GM10248 (cell line): Measurements from ENCODE around the gene CISTR.

Source experiments
- CTCF ChIA-PET: fragments of 300-600 bp; sonication (Branson Sonifier 250); formaldehyde crosslinking; extraction: SDS; loops from one replicate; lab custom pipeline; 2021; ENCODE audit warnings: antibody characterized with exemption; lab: Yijun Ruan, JAX
- POLR2A ChIA-PET: fragments of 350-650 bp; sonication (Branson Sonifier 250); formaldehyde crosslinking; extraction: SDS; loops from one replicate; lab custom pipeline; 2020; ENCODE audit warnings: antibody characterized with exemption; lab: Yijun Ruan, JAX
- DNase-seq: peaks from one replicate; pipeline ENCODE4 v3.0.0; 2012; ENCODE audit errors: extremely low spot score
- TF ChIP-seq, protein P1 (sequence below): IDR thresholded peaks from 2 replicates; pipeline ENCODE4 v1.5.1; 2012; ENCODE audit warnings: mild to moderate bottlenecking, low read depth; ENCODE audit errors: extremely low read depth, missing control alignments, control extremely low read depth

The CISTR gene

GRCh38 chr12:53758081-53758729 is 6.4 kb upstream of the CISTR start:
- no peak for DNase-seq
- ChIA-PET POLR2A (no interaction called here), CTCF (interaction anchor here (0.8 to 11.6 kb wide), 27 partner anchors 7 to 547 kb away, joined by 3 to 222 read pairs (median 5); partner anchors contain the start of gene CALCOCO1)
- TF ChIP-seq, protein P1, sequence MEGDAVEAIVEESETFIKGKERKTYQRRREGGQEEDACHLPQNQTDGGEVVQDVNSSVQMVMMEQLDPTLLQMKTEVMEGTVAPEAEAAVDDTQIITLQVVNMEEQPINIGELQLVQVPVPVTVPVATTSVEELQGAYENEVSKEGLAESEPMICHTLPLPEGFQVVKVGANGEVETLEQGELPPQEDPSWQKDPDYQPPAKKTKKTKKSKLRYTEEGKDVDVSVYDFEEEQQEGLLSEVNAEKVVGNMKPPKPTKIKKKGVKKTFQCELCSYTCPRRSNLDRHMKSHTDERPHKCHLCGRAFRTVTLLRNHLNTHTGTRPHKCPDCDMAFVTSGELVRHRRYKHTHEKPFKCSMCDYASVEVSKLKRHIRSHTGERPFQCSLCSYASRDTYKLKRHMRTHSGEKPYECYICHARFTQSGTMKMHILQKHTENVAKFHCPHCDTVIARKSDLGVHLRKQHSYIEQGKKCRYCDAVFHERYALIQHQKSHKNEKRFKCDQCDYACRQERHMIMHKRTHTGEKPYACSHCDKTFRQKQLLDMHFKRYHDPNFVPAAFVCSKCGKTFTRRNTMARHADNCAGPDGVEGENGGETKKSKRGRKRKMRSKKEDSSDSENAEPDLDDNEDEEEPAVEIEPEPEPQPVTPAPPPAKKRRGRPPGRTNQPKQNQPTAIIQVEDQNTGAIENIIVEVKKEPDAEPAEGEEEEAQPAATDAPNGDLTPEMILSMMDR, result no peak

- TF ChIP-seq, protein P1, result peak; percentile 96
- POLR2A ChIA-PET, result no interaction called here
- peak; percentile 89 for DNase-seq
- CTCF ChIA-PET, result interaction anchor here (0.7 to 11.6 kb wide), 43 partner anchors 8 to 546 kb away, joined by 3 to 222 read pairs (median 4); partner anchors contain the start of genes ATP5MC2 and CALCOCO1
Observed at GRCh38 chr12:53757101-53757770, 5.5 kb upstream of the CISTR start.

DNA sequence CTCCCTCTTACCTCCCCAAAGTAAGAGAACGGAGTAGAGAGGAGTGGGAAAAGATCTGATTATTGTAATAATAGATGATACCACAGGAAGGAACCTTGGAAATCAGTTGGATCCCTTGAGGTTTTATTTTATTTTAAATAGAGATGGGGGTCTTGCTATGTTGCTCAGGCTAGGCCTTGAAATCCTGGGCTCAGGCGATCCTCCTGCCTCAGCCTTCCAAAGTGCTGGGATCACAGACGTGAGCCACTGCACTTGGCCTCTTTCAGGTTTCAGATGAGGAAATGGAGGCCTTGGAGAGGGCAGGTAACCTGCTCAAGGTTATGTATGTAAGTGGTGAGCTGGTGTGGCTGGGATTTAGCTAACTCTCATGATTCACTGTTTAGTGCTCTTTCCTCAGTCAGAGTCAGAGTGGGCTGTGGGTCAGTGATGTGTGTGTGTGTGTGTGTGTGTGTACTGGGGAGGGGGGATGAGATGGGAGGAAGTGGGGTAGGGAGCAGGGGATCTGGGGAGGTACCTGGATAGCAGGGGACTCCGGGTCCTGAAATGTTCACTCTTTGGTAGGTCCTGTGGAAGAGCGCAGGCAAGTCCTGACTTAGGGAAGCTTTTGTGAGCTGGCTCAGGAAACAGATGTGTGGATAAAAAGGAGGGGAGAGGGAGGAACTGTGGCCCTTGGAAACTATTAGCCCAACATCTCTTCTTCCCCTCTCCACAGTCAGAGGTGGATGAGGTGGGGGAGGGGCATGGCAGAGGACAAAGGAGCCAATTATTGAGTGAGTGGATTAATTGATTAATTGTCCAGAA is 4.7 kb upstream of the CISTR start:
- DNase-seq, result no peak

GRCh38 chr12:53755893-53756292 is 4.1 kb upstream of the CISTR start:
- TF ChIP-seq, protein P1, result no peak
- CTCF ChIA-PET, result interaction anchor here (0.9 to 11.6 kb wide), 11 partner anchors 10 to 458 kb away, joined by 3 to 222 read pairs (median 10); partner anchors contain the start of gene CALCOCO1
- DNase-seq, result no peak
- POLR2A ChIA-PET, result no interaction called here

More for the DNA sequence above, 4.7 kb upstream of the CISTR start:
- CTCF ChIA-PET, result interaction anchor here (0.8 to 11.6 kb wide), 33 partner anchors 8 to 545 kb away, joined by 3 to 222 read pairs (median 5); partner anchors contain the start of genes ATP5MC2 and CALCOCO1
- TF ChIP-seq, protein P1, result no peak
- POLR2A ChIA-PET, result no interaction called here

- CTCF ChIA-PET, result interaction anchor here (1.0 to 11.6 kb wide), 8 partner anchors 10 to 459 kb away, joined by 3 to 222 read pairs (median 10); partner anchors contain the start of gene CALCOCO1
- no peak for DNase-seq
- POLR2A ChIA-PET, result no interaction called here
- TF ChIP-seq, protein P1, result peak; percentile 33
Observed at GRCh38 chr12:53755451-53755891, 3.7 kb upstream of the CISTR start.
